Endothelial cell of hepatic sinusoid (primary cell): ENCODE results near the gene PITPNM3.
"Not testable (repeated sequence)": the region's sequence is repeated elsewhere in the genome, so short reads cannot be mapped to it uniquely, and the experiment has no call there.

Experiments used
- in situ Hi-C: cut with HindIII; loops from 2 replicates; pipeline ENCODE4 v1.10.0; 2017; ENCODE audit warnings: low sequenced_read_pairs

Gene PITPNM3

GRCh38 chr17:6483507-6483906, 72.8 kb downstream of the PITPNM3 start:
- in situ Hi-C loops: no loop called here

DNA sequence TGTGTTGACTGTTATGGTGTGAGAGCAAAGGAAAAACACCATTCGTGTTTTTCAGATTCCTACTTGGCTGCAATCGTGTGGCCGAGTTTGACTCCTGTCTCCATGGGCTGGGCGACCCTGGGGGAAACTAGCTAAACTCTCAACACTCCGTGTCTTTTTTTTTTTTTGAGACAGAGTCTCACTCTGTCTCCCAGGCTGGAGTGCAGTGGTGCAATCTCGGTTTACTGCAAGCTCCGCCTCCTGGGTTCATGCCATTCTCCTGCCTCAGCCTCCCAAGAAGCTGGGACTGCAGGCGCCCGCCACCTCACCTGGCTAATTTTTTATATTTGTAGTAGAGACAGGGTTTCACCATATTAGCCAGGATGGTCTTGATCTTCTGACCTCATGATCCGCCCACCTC, 73.6 kb downstream of the PITPNM3 start:
- in situ Hi-C loops: not testable (repeated sequence)

GRCh38 chr17:6482105-6482455, 74.3 kb downstream of the PITPNM3 start:
- in situ Hi-C loops: no loop called here

GRCh38 chr17:6480303-6480675, 76.1 kb downstream of the PITPNM3 start:
- in situ Hi-C loops: no loop called here

- in situ Hi-C loops: no loop called here
Observed at GRCh38 chr17:6479622-6480302, 76.6 kb downstream of the PITPNM3 start.

DNA sequence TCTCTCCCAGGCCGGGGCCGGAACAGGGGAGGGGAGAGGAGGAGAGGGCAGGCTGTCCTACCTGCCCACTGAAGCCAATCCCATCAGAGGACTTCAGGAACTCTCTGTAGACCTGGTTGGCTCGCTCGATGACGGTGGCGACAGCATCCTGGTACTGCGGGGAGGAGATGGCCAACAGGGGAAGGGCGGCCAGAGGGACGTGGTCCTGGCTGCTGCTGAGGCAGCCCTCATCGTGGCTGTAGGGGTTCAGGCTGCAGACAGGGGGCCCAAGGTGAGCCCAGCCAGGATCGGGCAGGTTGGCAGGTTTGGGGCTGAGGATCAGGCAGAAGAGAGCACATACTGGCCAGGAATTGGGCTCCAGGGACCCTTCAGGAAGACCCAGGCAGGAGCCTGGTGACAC, 77.9 kb downstream of the PITPNM3 start:
- in situ Hi-C loops: no loop called here

- in situ Hi-C loops: no loop called here
Observed at GRCh38 chr17:6477831-6478383, 78.4 kb downstream of the PITPNM3 start.

DNA sequence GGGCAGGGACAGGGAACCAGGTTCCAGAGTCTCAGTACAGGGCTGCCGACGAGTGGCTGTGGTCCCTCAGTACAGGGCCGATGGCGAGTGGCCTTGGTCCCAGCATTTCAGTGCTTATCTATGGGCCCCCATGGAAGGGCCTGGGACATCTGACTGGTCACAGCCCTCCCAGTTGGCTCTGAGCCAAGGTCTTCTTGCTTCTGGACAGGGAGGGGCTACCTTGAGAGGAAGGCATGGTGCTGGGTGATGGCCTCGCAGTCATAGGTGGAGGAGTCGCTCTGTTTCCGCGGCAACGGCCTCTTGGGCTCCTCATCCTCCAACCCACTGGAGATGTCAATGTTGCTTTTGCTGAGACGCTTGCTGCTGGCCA, 79.6 kb downstream of the PITPNM3 start:
- in situ Hi-C loops: no loop called here

GRCh38 chr17:6476076-6476809, 80.1 kb downstream of the PITPNM3 start:
- in situ Hi-C loops: no loop called here

GRCh38 chr17:6475411-6475810, 80.9 kb downstream of the PITPNM3 start:
- in situ Hi-C loops: no loop called here

DNA sequence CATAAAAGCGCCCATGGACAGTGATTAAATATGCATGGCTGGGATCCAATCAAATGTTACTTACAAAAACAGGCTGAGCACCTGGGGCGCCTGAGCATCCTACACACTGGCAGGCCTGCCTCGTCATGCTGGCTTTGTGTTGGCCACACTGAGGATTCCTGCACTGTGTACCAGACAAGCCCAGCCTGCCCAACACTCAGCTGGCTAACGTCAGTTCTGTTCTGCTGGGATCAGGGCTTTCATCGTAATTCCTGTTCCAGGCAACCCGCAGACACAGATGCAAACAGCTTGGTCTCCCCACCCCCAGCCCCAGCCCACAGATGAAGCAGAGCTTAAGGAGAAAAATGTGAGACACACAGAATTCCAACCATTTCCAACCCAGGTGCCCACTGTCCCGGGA, 81.4 kb downstream of the PITPNM3 start:
- in situ Hi-C loops: no loop called here

DNA sequence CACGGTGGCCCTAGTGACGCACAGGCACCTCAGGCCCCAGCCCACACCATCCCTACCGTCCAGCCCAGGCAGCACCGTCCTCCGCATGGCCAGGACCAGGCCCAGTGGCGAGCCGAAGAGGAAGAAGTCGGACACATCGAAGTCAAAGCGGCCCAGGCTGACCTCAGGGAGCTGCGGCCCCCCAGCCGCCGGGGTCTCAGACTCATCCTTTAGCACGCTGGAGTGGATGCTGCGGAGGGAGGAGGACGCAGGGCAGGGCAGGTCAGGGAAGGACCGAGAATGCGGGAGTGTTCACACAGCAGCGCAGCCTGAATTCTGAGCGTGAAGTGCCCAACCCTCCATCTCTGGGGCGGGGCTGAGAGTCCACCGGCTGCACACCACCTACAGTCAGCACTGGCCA, 82.0 kb downstream of the PITPNM3 start:
- in situ Hi-C loops: no loop called here

DNA sequence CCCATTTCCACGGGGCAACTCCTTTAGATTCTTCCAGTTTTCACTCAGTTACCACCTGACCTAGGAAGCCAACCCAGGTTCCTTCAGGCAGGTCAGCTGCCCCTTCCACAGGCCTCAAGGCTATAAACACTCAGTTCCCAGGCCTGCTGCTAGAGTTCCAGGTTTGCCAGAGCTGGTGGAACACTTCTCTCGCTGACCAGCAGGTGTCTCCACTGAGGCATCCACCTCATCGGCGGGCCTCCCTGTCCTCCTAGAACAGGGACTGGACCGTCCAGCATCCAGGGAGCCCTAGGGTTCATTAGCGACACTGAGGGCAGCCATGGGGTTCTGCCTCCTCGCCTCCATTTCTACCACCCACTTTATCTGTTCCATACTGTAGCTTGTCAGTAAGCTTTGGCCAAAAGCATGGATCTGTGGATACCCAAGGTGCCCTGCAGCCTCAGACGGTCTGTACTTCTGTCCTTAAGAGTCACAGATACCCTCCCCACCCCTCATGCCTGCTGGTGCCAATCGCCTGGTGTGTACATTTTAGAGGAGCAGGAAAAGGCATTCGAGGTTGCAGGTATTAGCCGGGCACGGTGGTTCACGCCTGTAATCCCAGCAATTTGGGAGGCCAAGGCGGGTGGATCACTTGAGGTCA, 83.1 kb downstream of the PITPNM3 start:
- in situ Hi-C loops: no loop called here

DNA sequence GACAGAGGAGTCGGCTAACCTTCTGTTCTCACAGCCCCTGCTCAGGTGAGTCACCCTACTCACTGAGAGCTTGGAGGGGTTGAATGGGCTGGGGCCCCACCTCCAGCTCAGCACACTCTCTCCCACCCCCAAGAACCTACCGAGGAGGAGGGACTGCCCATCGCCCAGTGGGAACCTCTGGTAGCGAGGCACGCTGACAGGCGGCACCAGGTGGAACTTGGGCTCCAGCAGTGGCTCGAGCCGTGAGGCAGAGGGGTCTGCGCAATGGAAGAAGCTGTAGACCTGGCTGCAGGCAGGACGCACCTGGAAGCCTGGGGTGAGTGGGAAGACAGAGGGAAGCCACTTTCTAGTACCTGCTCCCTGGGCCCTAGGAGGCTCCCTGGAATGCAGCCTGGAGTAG, 83.8 kb downstream of the PITPNM3 start:
- in situ Hi-C loops: no loop called here

- in situ Hi-C loops: no loop called here
Observed at GRCh38 chr17:6471531-6472465, 84.6 kb downstream of the PITPNM3 start.

GRCh38 chr17:6470751-6471521, 85.4 kb downstream of the PITPNM3 start:
- in situ Hi-C loops: no loop called here

GRCh38 chr17:6470146-6470718, 86.1 kb downstream of the PITPNM3 start:
- in situ Hi-C loops: no loop called here

- in situ Hi-C loops: no loop called here
Observed at GRCh38 chr17:6468051-6468790, 88.1 kb downstream of the PITPNM3 start.

DNA sequence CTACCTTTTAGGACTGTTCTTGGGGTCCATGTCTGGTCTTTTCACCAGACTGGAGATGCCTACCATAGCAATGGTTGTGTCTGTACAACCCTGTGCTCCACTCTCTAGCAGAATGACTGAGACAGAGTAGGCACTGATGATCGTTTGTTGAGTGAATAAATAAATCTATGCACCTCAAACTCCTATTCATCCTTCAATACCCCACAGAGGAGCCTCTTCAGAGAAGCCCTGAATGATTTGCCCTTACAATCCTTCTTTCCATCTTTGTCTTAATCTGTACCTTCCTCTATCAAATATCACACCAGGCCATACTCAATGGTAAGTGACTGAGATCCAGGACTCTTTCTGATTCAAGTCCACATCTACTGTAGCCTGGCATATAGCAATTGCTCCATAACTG, 88.8 kb downstream of the PITPNM3 start:
- in situ Hi-C loops: no loop called here
